DMS53 (cell line): ENCODE results near the gene ALPI.
"Not testable (repeated sequence)": the region's sequence is repeated elsewhere in the genome, so short reads cannot be mapped to it uniquely, and the experiment has no call there.

Experiments
- DNase-seq: peaks from one replicate; lab custom pipeline; 2025; lab: John Stamatoyannopoulos, UW

Gene ALPI

DNA sequence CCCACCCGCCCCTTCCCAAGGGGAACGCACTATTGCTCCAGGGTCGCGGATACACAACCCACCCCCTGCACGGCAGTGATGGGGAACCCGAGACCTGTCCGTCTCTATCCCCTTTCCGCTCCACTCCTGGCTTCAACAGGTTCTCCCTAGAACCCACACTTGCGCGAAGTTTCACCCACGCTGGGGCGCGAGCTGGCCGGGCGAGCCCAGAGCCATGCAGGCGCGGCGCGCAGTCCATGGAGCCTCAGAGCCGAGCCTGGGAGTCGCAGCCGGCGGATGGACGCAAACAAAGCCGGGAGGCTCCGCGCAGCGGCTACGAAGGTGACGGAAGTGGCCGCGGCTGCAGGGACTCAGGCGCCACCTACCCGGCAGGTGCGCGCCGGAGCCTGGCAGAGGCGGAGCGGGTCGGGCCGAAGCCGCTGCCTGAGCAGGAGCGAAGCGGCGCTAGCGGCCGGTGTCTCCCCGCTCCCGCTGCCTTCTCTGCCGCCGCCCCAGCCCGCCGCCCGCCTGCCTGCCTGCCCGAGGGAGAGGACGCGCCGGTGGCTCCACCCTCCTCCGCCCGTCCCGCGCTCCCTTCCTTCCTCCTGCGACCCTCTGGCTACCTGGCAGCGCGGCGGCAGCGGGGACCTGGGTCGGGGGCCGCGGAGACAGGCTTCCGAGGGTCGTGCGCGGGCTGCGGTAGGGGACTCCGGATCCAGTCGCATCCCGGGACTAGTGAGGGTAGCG lies 35.3 kb upstream of the ALPI start:
- DNase-seq: peak; percentile 87

DNA sequence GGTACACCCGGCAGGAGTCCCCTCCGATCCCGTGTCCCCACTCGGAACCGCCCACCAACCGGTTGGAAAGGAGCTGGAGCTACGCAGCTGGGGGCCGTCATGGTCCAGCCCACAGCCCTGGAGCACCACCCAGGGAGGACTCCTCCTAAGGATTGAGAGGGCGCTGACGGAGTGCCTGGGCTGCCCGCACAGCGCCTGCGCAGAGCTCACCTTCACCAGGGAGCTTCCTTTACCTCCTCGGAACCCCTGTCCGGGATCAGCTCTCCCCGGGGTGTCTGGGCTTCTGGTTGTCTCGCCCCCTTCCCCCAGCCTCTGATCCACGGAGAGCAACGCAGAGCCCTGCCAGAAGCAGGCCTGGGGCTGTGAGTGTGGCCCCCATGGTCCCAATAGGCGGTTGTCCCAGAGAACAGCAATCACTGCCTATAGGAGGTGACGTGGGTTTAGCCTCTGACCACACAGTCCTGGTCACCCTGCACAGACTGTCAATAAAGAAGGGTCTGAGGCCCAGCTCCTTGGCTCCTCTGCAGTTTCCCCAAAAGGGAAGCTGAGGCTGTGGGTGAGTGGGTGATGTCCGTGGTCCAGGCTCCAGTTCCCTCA lies 34.7 kb upstream of the ALPI start:
- DNase-seq: peak; percentile 49

DNA sequence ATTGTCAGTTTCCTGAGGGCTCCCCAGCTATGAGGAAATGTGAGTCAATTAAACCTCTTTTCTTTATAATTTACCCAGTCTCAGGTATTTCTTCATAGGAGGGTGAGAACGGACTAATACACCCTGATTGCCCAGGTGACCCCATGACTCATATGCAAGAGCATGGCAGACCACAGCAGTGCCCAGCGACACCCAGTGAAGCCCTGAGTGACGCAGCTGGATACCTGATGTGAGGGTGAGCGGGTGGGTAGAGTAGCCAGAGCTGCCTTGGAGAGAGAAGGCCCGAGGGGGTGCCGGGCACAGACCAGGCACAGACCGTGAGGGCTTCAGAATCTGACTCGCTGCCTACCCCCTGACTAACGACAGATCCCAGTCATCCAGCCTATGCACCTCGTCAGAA lies 33.9 kb upstream of the ALPI start:
- DNase-seq: no peak

DNA sequence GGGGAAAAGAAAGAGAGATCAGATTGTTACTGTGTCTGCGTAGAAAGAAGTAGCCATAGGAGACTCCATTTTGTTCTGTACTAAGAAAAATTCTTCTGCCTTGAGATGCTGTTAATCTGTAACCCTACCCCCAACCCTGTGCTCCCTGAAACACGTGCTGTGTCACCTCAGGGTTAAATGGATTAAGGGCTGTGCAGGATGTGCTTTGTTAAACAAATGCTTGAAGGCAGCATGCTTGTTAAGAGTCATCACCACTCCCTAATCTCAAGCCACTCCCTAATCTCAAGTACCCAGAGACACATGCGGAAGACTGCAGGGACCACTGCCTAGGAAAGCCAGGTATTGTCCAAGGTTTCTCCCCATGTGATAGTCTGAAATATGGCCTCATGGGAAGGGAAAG lies 33.0 kb upstream of the ALPI start:
- not testable (repeated sequence) for DNase-seq

DNA sequence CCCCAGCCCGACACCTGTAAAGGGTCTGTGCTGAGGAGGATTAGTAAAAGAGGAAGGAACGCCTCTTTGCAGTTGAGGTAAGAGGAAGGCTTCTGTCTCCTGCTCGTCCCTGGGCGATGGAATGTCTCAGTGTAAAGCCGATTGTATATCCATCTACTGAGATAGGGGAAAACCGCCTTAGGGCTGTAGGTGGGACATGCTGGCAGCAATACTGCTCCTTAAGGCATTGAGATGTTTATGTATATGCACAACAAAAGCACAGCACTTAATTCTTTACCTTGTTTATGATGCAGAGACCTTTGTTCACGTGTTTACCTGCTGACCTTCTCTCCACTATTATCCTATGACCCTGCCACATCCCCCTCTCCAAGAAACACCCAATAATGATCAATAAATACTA lies 32.5 kb upstream of the ALPI start:
- not testable (repeated sequence) for DNase-seq

DNA sequence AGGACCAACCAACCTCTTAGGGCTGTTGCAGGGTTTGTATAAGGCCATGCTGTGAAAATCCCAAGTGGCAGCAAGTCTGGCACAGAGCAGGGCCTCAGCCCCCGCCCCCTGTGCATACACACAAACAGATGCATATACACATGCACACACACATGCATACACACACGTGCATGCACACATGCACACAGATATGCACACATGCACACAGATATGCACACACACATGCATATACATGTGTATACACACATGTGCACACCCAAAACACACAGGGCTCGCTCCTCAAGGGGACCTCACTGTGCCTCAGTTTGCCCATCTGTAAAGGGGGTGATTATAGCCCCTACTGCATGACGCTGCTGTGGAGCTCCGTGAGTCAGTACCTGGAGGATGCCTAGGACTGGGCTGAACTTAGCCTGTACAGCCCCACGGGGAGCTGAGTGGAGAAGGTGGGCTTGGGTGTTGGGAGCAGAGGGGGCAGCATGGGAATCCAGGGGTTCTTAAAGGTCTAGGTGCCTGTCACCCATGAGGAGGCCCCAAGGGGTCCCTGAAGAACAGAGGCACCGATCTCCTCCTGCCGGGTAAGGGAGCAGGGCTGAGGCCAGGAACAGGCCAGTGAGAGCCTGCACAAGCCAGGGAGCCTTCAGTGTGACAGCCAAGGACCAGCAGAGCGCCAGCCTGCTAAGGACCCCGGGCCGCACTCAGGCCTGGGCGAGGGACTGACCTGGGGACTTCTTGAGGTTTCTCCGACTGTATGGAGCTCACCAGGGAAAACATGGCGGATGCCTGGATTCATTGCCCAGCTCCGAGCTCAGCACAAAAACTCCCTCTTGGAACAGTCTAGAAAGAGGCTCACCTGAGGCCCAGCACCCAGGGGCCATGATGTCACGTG lies 24.0 kb upstream of the ALPI start:
- DNase-seq: no peak

DNA sequence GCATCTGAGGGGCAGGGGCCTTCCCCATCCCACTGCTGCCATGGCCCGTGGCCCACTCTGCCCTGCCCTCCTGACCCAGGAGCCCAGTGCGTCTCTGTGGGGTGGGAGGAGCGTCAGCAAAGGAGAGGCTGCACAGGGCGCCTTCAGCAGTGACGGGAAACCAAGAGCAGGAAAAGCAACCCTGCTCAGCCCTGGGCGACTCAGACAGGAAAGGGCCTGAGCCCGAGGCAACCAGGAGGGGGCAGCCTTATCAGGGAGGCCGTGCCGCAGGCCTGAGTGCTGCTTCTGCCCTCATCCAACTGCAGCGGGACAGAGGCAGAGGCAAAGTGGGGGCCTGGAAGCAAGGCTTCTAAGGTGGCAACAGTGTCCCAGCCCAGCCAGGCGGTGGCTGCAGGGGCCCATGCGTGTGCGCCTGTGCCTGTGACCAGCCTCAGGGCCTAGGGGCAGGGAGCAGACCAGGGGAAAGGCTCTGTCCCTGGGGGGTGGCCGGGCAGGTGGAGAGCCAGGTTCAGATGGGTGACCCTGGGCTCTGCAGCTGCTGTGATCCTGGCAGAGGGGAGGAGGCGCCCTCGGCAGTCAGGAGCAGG lies 23.3 kb upstream of the ALPI start:
- peak; percentile 51 for DNase-seq

DNA sequence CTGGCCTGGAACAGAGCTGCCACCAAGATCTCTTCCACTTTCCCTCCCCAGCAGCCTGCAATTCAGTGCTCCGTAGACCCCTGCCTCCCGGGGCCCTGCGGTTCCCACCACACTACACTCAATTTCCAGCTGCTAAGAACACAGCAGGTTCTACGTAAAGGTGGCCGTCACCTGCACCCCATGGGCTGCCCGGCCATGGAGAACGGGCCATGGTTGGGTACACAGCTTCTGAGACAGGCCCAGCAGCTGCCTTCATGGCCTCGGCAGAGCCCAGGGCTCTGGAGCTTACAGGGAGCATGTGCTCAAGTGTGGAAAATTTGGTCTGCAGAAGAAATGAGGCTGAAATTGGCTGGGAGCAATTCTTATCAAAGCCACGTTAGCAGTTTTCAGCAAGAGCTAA lies 22.3 kb upstream of the ALPI start:
- DNase-seq: not testable (repeated sequence)

DNA sequence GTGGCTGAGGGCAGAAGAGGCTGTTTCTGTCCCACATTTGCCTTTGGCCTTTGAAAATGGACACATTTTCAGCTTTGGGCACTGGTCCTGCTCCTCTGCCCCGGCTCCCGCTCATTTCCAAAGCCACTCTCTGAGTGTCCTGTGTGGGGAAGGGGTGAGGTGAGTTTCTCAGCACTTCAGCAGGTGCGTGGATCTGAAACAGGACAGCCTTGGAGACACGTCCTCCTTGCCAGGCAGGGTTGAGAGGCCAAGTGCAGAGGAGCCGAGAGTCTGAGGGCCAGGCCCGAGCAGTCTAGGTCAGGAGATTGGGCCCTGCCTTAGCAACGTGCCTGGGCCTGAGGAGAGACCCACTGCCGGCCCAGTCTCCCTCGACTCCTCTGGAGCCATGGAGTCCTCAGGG lies 21.9 kb upstream of the ALPI start:
- DNase-seq: no peak

DNA sequence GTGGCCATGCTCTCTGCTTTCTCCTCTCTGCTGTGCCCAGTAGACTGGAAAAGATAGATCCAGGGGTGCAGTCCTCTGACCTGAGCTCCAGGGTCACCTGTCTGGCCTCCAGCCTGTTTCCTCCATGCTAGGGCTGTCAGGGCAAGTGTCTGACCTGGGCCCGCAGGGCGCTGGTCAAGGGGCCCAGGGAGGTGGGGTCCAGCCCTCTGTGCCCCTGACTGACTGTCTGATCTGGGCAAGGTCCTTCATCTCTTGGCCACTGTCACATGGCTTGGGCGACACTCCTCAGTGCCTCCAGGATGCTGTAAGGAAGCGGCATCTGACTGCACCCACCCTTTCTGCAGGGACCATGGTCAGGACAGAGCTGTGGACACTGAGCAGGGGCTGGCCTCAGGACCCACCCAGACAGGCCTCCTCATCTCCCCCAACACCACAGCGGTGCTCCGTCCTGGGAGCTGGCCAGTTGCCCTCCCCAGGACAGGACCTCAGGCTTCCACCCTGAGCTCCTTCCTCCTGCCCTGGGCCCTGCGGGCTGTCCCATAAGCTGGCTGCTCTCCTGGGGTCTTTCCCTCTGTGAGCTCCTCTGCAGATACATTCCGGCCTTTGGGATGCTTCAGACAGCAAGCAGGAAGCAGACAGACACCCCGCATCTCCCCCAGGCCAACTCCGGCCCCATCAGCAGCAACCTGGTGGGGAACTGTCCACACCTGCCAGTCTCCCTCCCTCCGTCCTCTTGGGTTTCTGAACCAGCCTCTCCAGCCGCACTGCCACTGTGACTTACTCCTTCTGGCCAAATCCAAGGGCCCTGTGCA lies 21.2 kb upstream of the ALPI start:
- no peak for DNase-seq

DNA sequence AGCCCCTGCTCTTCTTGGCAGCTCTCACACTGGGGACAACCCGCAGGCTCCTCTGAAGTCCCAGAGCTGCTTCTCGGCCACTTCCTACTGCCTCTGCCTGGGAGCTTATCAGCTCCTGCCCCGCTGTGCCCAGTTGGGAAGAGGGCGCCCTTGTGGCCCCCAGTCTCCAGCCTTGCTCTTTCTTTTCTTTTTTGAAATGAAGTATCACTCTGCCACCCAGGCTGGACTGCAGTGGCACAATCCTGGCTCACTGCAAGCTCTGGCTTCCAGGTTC lies 20.6 kb upstream of the ALPI start:
- DNase-seq: no peak

DNA sequence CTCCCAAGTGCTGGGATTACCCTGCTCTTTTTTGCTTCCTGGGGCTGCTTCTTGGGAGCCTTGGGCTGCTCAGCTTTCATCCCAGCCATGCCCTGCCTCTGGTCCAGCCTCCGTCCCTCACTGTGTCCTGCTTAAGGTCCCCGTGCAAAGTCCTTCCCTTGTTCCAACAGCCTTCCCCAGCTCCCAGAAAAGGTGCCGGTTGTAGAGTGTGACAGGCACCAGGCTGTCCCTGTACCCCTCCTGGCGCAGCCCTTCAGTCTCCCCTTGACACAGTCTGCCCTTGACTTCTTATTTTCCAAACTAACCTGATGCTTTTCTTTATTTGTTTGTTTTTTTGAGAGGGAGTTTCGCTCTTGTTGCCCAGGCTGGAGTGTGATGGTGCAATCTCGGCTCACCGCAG lies 20.1 kb upstream of the ALPI start:
- no peak for DNase-seq

DNA sequence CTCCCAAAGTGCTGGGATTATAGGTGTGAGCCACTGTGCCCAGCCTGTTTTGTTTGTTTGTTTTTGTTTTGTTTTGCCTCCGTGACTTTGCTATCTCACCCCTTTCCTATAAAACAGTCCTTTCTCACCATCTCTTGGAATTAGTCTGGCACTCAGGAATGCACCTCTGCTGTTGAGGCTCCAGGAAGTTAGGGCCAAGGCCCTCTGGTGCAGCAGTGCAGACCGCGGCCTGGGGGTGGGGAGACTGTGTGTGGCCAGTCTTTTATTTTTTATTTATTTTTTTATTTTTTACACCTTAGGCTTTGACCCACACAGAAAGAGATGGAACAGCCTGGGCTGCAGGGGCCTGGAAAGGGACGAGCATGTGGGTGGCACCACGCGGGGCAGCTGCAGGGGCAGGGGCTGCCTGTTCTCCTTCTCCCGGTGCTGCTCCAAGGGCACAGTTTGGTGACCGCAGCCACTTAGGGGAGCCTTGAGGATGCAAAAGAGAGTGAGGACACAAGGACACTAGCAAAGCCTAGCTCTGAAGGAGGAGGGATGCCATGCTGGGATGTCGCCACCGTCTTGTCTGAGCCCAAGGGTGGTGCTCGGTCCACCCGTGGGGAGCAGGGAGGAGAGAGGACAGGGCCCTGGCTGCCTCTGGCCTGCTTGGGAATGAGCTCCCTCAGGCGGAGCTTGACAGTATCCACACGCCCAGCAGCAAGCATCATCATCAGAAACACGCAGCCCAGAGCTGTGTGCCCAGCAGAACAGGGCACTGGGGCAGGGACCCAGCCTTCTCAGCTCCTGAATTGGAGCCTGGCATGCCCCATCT lies 19.4 kb upstream of the ALPI start:
- no peak for DNase-seq

DNA sequence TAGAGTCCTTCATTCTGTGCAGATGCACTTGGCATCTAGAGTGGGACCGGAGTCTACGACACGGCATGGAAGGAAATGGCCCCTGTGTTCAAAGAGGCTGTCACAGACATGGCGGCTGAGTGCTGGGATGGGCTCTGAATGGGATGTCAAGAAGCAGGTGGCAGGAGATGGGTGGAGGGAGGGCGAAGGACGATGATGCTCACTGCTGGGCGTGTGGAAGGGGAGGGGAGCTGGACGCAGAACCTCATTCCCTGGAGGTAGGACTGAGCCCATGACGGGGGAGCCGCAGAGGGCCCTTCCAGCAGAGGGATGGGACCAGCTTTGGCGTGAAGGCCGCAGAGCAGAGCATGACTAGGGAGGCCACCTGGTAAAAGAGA lies 18.8 kb upstream of the ALPI start:
- DNase-seq: no peak

DNA sequence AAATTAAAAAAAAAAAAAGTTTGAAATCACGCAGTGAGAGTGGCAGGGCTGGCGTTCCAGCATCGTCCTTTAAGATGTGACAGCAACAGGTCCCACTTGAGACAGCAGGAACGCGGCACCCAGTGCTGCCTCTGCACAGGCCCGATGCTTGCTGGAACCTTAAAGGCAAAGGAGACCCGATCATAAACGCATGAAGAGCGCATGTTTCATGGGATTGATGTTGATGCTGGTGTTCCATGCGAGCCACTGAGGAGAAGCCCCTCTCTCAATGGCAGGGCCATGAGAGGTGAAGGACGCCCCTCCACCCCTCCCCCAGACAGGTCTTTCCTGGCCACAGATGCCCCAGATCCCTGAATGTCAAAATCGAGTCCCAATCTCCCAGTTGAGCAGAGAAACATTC lies 17.9 kb upstream of the ALPI start:
- DNase-seq: no peak

DNA sequence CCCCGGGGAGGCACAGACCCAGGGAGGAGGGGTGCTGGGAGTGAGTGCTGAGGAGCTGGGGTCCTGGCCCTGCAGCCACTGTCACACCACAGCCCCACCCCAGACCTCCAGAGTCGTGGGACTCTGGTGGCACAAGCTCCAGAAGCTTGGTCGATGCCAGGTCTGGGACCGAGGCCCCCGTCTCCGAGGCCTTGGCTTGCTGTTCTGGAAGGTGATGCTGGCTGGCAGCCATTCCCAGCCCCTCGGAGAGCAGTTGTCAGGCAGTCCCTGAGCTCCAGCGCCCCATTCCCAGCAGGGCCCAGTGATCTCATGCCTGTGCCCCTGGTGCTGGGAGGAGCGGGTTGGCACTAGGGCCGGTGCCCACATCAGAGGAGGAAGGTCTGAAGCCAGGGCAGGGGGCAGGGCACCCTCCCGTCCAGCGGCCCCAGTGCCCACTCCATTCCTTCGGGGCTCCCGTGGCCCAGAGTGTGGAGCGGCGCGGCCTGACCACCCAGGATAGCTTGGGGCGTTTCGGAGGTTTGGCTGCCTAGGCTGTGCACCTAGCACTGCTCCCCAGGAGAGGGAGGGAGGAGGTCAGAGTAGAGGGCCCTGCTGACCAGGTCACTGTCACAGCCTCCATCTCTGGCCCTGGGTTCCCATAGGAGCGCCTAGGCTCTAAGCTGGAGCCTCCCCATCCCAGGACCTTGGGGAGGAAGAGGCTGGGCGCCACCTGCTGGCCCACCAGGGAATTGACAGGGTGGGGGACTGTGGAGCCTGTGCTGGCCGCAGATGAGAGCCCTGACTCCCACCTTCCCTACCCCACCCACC lies 16.8 kb upstream of the ALPI start:
- no peak for DNase-seq

DNA sequence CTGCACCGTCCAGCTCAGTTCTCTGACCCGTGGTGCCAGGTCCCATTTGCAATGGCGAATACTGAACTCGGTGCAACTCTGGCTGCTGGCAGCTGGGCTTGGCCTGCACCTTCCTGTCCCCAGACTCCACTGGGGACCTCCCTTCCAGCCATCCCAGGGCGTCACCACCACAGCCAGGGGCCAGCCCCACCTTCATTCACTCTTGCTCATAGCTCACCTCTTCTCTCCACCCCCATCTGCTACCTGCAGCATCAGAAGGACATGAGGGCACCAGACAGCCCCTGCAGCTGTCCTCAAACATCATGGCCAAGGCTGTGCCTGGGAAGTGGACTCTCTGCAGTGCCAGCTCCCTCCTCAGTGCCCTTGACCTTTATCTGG lies 16.2 kb upstream of the ALPI start:
- DNase-seq: peak; percentile 9

DNA sequence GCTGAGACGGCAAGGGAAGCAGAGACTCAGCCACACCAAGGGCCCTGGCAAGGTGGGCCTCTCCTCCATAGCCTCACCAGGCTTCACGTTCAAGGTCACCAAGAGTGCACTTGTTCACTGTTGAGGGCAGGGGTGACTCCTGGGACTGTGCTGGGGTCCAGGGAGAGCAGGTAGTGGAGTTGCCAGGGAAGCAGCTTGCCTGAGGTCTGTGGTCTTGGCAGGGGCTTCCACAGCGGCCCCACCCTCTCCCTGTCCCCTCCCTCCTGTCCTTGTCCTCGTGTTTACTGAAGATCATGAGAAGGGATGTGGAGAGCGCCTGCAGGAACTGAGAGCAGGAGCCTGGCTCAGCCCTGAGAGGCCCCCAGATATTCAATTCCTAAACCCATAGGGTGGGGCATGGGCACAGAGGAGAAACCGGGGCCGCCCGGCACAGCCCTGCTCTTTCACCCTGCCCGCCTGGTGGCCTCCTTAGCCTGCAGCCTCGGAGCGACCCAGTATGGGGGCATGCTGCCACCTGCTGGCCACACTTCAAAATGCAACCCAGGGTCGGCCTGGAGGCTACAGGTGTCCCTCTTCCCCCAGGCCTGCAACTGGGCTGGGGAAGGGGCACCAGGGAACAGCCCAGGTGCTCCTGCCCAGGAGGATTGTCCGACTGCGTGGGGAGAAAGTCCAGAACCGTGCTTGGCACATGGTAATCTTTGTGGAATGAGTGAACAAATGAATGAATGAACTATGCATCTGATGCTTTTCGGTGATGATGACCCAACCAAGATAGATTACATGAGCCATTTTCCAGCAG lies 15.5 kb upstream of the ALPI start:
- DNase-seq: peak; percentile 78

DNA sequence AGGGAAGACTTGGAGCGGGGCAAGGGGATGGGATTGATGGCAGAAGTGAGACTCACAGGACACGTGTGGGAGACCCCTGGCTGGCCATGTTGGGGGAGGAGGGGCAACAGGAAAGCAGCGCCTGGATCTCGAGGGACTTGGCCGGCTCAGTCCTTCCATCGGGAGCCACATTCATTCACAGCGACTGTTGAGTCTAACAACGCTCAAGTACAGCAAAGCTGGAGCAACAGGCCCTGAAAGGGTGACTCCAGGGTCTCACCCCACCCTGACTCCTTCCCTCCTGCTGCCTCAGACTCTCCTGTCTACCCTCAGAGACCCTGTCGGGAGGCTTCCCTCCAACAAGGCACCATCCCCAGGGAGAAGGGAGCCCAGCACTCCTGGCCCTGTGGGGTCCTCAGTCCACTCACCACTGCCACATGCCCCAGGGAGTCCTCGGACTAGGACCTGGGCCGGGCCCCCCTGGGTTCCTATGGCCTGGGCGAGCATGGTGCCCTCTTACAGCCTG lies 14.8 kb upstream of the ALPI start:
- no peak for DNase-seq
